Neuron (in vitro differentiated cells): Measurements from ENCODE around the gene VPS26B.

Source experiments
- H2AFZ ChIP-seq: one replicate; pipeline ENCODE4 v1.6.1; 2013; ENCODE audit warnings: low read depth, mild to moderate bottlenecking, inconsistent platforms, low read length, moderate library complexity
- H3K27me3 ChIP-seq: one replicate; pipeline ENCODE4 v1.6.1; 2013; ENCODE audit warnings: low read length; ENCODE audit not compliant: insufficient read depth
- H3K36me3 ChIP-seq: one replicate; pipeline ENCODE4 v1.6.1; 2013; ENCODE audit warnings: low read length; ENCODE audit not compliant: insufficient read depth
- H3K4me1 ChIP-seq: one replicate; pipeline ENCODE4 v1.6.1; 2013; ENCODE audit warnings: low read length; ENCODE audit not compliant: insufficient read depth
- H3K4me3 ChIP-seq: 2 replicates; pipeline ENCODE4 v1.5.1; 2013; ENCODE audit warnings: mild to moderate bottlenecking, low read length, moderate library complexity
- H3K9me3 ChIP-seq: one replicate; pipeline ENCODE4 v1.6.1; 2013; ENCODE audit warnings: low read length

The VPS26B gene

GRCh38 chr11:134238956-134239355 lies 14.5 kb downstream of the VPS26B start:
- H3K4me3 ChIP-seq = no peak overlapping the region
- no peaks in the 10 kb centered on the region for H3K9me3 ChIP-seq
- no peaks in the 10 kb centered on the region for H3K27me3 ChIP-seq
- no peaks in the 10 kb centered on the region for H3K4me1 ChIP-seq
- peaks cover 48% of the 10 kb centered on the region for H3K36me3 ChIP-seq
- no peak overlapping the region for H2AFZ ChIP-seq

DNA sequence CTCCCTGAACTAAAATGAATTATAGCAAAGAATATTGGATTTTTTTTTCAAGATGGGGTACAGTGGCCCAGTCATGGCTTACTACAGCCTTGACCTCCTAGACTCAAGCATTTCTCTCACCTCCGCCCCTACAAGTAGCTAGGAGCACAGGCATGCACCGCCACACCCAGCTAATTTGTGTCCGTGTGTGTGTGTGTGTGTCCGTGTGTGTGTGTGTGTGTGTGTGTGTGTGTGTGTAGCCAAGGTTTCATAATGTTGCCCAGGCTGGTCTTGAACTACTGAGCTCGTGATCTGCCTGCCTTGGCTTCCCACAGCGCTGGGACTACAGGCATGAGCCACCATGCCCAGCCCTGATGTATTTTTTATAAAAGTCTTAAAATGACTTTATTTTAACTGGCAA lies 16.1 kb downstream of the VPS26B start:
- no peak overlapping the region for H3K4me3 ChIP-seq
- no peaks in the 10 kb centered on the region for H3K9me3 ChIP-seq
- H3K36me3 ChIP-seq = peaks cover 50% of the 10 kb centered on the region
- H3K27me3 ChIP-seq = no peaks in the 10 kb centered on the region
- H2AFZ ChIP-seq = no peak overlapping the region
- H3K4me1 ChIP-seq = no peaks in the 10 kb centered on the region

GRCh38 chr11:134242376-134242775 lies 17.9 kb downstream of the VPS26B start:
- H3K9me3 ChIP-seq = no peaks in the 10 kb centered on the region
- H2AFZ ChIP-seq = no peak overlapping the region
- H3K36me3 ChIP-seq = peaks cover 59% of the 10 kb centered on the region
- H3K27me3 ChIP-seq = no peaks in the 10 kb centered on the region
- no peak overlapping the region for H3K4me3 ChIP-seq
- H3K4me1 ChIP-seq = no peaks in the 10 kb centered on the region

DNA sequence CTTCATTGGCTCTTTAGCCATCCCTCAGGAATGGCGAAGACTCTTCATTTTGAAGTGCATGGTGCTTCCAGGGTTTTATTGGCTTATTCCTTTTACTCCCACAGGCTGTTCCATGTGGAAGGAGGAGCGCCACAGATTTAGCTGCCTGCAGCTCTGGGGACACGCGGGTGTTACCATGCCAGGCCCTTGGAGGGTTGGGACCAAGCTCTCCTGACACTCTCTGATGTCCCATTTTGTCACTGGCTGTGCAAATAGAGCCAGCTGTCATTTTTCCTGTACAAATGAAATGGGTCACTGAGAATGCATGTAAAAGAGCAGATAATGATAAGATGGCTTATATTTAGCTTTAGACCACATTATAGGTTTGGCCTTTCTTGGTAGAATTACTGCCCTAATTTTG lies 19.4 kb downstream of the VPS26B start:
- no peaks in the 10 kb centered on the region for H3K4me1 ChIP-seq
- H3K4me3 ChIP-seq = no peak overlapping the region
- H2AFZ ChIP-seq = no peak overlapping the region
- H3K36me3 ChIP-seq = peaks cover 68% of the 10 kb centered on the region
- H3K27me3 ChIP-seq = no peaks in the 10 kb centered on the region
- no peaks in the 10 kb centered on the region for H3K9me3 ChIP-seq

- peaks cover 70% of the 10 kb centered on the region for H3K36me3 ChIP-seq
- no peaks in the 10 kb centered on the region for H3K27me3 ChIP-seq
- H3K4me1 ChIP-seq = no peaks in the 10 kb centered on the region
- H3K4me3 ChIP-seq = no peak overlapping the region
- H2AFZ ChIP-seq = no peak overlapping the region
- no peaks in the 10 kb centered on the region for H3K9me3 ChIP-seq
Measured at GRCh38 chr11:134244593-134244992, 20.1 kb downstream of the VPS26B start.

GRCh38 chr11:134245434-134245833 lies 21.0 kb downstream of the VPS26B start:
- Histone ChIP-seq H2AFZ (no peak overlapping the region), H3K4me1 (no peaks in the 10 kb centered on the region), H3K4me3 (no peak overlapping the region), H3K9me3 (no peaks in the 10 kb centered on the region), H3K36me3 (peaks cover 75% of the 10 kb centered on the region), H3K27me3 (no peaks in the 10 kb centered on the region)

- Histone ChIP-seq H3K36me3 (peaks cover 78% of the 10 kb centered on the region), H3K4me1 (no peaks in the 10 kb centered on the region), H3K27me3 (no peaks in the 10 kb centered on the region), H3K4me3 (no peak overlapping the region), H3K9me3 (no peaks in the 10 kb centered on the region), H2AFZ (no peak overlapping the region)
Measured at GRCh38 chr11:134246100-134246499, 21.6 kb downstream of the VPS26B start.

- Histone ChIP-seq H2AFZ (no peak overlapping the region), H3K4me1 (peaks cover 2% of the 10 kb centered on the region), H3K36me3 (peaks cover 75% of the 10 kb centered on the region), H3K27me3 (no peaks in the 10 kb centered on the region), H3K9me3 (no peaks in the 10 kb centered on the region), H3K4me3 (no peak overlapping the region)
Measured at GRCh38 chr11:134246678-134247077, 22.2 kb downstream of the VPS26B start.

DNA sequence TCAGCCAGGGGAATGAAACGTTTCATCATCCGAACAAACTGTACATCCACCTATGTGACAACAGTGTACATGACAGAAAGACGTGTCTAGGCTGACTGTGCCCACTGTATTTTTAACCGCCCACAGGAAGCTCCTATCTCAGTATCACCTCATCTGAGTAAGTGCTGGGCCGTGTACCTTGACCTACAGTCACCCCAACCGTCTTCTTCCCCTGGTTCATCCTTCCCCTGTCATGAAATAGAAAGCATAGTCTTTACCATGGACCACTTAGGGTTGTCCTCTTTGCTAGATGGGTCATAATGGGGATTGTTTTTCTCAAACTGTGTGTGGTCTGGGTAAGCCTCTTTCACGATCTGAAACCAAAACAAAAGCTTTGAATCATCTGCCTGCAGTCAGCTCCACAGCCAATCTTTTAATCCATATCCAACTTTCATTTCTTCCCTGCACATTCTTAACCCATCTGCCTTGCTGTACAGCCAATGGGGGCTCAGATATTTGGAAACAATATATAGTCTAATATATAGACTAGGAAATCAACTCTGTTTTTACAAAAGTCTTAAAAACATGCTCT lies 24.5 kb downstream of the VPS26B start:
- H3K9me3 ChIP-seq = no peaks in the 10 kb centered on the region
- peaks cover 11% of the 10 kb centered on the region for H3K4me1 ChIP-seq
- H3K36me3 ChIP-seq = peaks cover 57% of the 10 kb centered on the region
- H2AFZ ChIP-seq = no peak overlapping the region
- no peak overlapping the region for H3K4me3 ChIP-seq
- H3K27me3 ChIP-seq = no peaks in the 10 kb centered on the region

- Histone ChIP-seq H3K4me3 (no peak overlapping the region), H3K36me3 (peaks cover 48% of the 10 kb centered on the region), H3K27me3 (no peaks in the 10 kb centered on the region), H2AFZ (no peak overlapping the region), H3K4me1 (peaks cover 17% of the 10 kb centered on the region), H3K9me3 (no peaks in the 10 kb centered on the region)
Measured at GRCh38 chr11:134250246-134250645, 25.8 kb downstream of the VPS26B start.

- no peak overlapping the region for H2AFZ ChIP-seq
- no peaks in the 10 kb centered on the region for H3K9me3 ChIP-seq
- H3K4me1 ChIP-seq = peaks cover 17% of the 10 kb centered on the region
- no peaks in the 10 kb centered on the region for H3K27me3 ChIP-seq
- no peak overlapping the region for H3K4me3 ChIP-seq
- peaks cover 48% of the 10 kb centered on the region for H3K36me3 ChIP-seq
Measured at GRCh38 chr11:134250675-134251074, 26.2 kb downstream of the VPS26B start.

DNA sequence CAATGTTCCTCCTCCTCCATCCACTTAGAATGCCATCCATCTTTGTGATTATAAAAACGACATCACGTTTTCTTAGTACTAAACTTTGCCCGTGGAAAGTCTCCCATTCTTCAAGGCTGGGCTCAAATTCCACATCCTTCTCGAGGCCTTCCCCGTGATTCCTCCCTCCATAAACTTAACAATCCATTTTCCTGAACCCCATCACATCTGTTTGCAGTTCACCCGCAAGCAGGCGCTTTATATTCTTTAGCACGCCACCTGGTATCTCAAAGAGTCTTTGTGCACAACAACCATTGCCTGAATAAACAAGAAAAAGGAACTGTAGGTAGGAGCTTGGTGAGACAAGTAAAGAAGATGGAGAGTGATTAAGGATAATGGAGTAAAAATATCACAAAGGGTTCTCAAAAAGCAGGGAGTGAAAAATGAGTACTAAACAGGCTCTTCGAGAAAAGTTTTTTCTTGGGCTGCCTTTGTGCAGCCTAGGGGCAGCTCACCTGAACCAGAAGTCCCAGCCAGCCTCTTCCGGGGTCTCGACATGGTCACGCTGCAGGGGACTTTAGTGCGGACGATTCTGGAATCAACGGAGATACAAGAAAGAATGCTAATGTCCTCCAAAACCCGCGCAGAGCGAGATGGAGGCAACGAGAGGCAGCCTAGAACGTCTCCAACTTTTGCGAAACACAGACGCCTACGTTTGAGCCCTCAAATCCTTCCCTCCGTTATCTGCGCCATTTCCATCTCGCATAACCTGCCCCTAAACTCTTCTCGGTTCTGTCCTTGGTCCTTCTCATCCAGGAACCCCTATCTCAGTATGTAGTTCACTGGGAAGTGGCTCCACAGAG lies 28.1 kb downstream of the VPS26B start:
- H3K36me3 ChIP-seq = peaks cover 34% of the 10 kb centered on the region

GRCh38 chr11:134253188-134253993 lies 28.9 kb downstream of the VPS26B start, which contains the start of the genes ACAD8 and THYN1:
TSS of gene ACAD8 (plus strand) at chr11:134253568. CDS start at chr11:134253601, 33 bp downstream.
TSS of gene THYN1 (minus strand) at chr11:134253352. CDS start at chr11:134252882, 470 bp downstream.
- no peaks in the 10 kb centered on the region for H3K27me3 ChIP-seq
- peaks cover 32% of the 10 kb centered on the region for H3K36me3 ChIP-seq
- no peaks in the 10 kb centered on the region for H3K9me3 ChIP-seq
- peak within 1 kb of the TSS; percentile 79 for H2AFZ ChIP-seq
- peak within 1 kb of the TSS; percentile 85 for H3K4me3 ChIP-seq
- H3K4me1 ChIP-seq = peaks cover 17% of the 10 kb centered on the region

More for the DNA sequence above, 28.1 kb downstream of the VPS26B start:
- peaks cover 17% of the 10 kb centered on the region for H3K4me1 ChIP-seq
- H2AFZ ChIP-seq = peak overlapping the region; percentile 79
- peak overlapping the region; percentile 85 for H3K4me3 ChIP-seq
- H3K9me3 ChIP-seq = no peaks in the 10 kb centered on the region
- H3K27me3 ChIP-seq = no peaks in the 10 kb centered on the region
